Nephron progenitor cell (in vitro differentiated cells): ENCODE data around the gene ABCC5.

Experiments used
- DNase-seq: peaks from one replicate; pipeline ENCODE4 v3.0.0; 2021
- H3K27ac Mint-ChIP-seq: 2 replicates; pipeline ENCODE4 v1.8.0; 2021; ENCODE audit warnings: mild to moderate bottlenecking, moderate library complexity, mixed read lengths
- H3K27me3 Mint-ChIP-seq: 2 replicates; pipeline ENCODE4 v1.8.0; 2021; ENCODE audit warnings: mild to moderate bottlenecking, low read depth, mixed read lengths; ENCODE audit not compliant: poor library complexity
- H3K36me3 Mint-ChIP-seq: 2 replicates; pipeline ENCODE4 v1.8.0; 2021; ENCODE audit warnings: low read depth, mixed read lengths
- H3K4me1 Mint-ChIP-seq: 2 replicates; pipeline ENCODE4 v1.8.0; 2021; ENCODE audit warnings: mixed read lengths
- H3K4me3 Mint-ChIP-seq: 2 replicates; pipeline ENCODE4 v1.8.0; 2021; ENCODE audit warnings: mild to moderate bottlenecking, moderate library complexity, mixed read lengths
- H3K9me3 Mint-ChIP-seq: 2 replicates; pipeline ENCODE4 v1.8.0; 2021; ENCODE audit warnings: mild to moderate bottlenecking, moderate library complexity, mixed read lengths
- CTCF ChIP-seq: fragments of 200-600 bp; sonication (generic); IDR thresholded peaks from 2 replicates; pipeline ENCODE4 v1.5.0; 2021; ENCODE audit warnings: antibody characterized with exemption

Gene ABCC5

GRCh38 chr3:183958775-183959174, 58.9 kb downstream of the ABCC5 start:
- Mint-ChIP-seq H3K9me3 (no peaks in the 10 kb centered on the region), H3K27me3 (peaks cover 4% of the 10 kb centered on the region), H3K4me3 (no peak overlapping the region), H3K27ac (no peak overlapping the region), H3K4me1 (no peaks in the 10 kb centered on the region), H3K36me3 (peaks cover 51% of the 10 kb centered on the region)
- no peak for DNase-seq
- TF ChIP-seq CTCF: no peak

DNA sequence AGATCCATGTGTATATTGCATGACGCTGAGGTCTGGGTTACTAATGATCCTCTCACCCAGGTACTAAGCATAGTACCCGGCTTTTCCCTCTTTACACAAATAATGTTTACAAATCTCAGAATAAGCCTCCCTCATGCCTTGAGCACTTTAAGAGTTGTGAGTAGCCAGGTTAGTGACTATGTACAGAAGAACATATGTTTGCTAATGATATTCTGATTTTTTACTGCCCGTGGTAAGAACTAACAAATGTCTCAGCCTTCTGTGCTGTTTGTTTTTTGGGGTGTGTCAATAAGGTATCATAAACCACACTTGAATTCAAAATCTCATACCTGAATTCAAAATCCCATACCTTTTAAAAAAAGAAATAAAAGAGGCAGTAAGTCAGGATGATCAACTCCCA, 59.5 kb downstream of the ABCC5 start:
- H3K27me3 Mint-ChIP-seq: peaks cover 4% of the 10 kb centered on the region
- no peak overlapping the region for H3K4me3 Mint-ChIP-seq
- DNase-seq: no peak
- no peaks in the 10 kb centered on the region for H3K4me1 Mint-ChIP-seq
- no peaks in the 10 kb centered on the region for H3K9me3 Mint-ChIP-seq
- peaks cover 53% of the 10 kb centered on the region for H3K36me3 Mint-ChIP-seq
- TF ChIP-seq CTCF: no peak
- H3K27ac Mint-ChIP-seq: peak overlapping the region; percentile 29

GRCh38 chr3:183954875-183955274, 62.8 kb downstream of the ABCC5 start:
- Mint-ChIP-seq H3K9me3 (no peaks in the 10 kb centered on the region), H3K36me3 (peaks cover 60% of the 10 kb centered on the region), H3K27me3 (peaks cover 4% of the 10 kb centered on the region), H3K4me3 (no peak overlapping the region), H3K27ac (no peak overlapping the region), H3K4me1 (no peaks in the 10 kb centered on the region)
- no peak for DNase-seq
- TF ChIP-seq CTCF: no peak

- H3K4me3 Mint-ChIP-seq: no peak overlapping the region
- DNase-seq: no peak
- H3K27ac Mint-ChIP-seq: peak overlapping the region; percentile 5
- no peak for TF ChIP-seq CTCF
- H3K27me3 Mint-ChIP-seq: peaks cover 4% of the 10 kb centered on the region
- H3K36me3 Mint-ChIP-seq: peaks cover 64% of the 10 kb centered on the region
- no peaks in the 10 kb centered on the region for H3K4me1 Mint-ChIP-seq
- no peaks in the 10 kb centered on the region for H3K9me3 Mint-ChIP-seq
Measured at GRCh38 chr3:183953471-183954070, 64.1 kb downstream of the ABCC5 start.

- H3K27ac Mint-ChIP-seq: no peak overlapping the region
- H3K9me3 Mint-ChIP-seq: no peaks in the 10 kb centered on the region
- DNase-seq: no peak
- no peak overlapping the region for H3K4me3 Mint-ChIP-seq
- no peaks in the 10 kb centered on the region for H3K4me1 Mint-ChIP-seq
- no peak for TF ChIP-seq CTCF
- H3K36me3 Mint-ChIP-seq: peaks cover 73% of the 10 kb centered on the region
- peaks cover 4% of the 10 kb centered on the region for H3K27me3 Mint-ChIP-seq
Measured at GRCh38 chr3:183951459-183951858, 66.2 kb downstream of the ABCC5 start.

GRCh38 chr3:183949690-183950089, 68.0 kb downstream of the ABCC5 start:
- Mint-ChIP-seq H3K36me3 (peaks cover 76% of the 10 kb centered on the region), H3K4me3 (no peak overlapping the region), H3K9me3 (no peaks in the 10 kb centered on the region), H3K27ac (peak overlapping the region; percentile 36), H3K27me3 (peaks cover 4% of the 10 kb centered on the region), H3K4me1 (no peaks in the 10 kb centered on the region)
- no peak for TF ChIP-seq CTCF
- no peak for DNase-seq
